Measurements from ENCODE around the gene SORBS2.

DNA sequence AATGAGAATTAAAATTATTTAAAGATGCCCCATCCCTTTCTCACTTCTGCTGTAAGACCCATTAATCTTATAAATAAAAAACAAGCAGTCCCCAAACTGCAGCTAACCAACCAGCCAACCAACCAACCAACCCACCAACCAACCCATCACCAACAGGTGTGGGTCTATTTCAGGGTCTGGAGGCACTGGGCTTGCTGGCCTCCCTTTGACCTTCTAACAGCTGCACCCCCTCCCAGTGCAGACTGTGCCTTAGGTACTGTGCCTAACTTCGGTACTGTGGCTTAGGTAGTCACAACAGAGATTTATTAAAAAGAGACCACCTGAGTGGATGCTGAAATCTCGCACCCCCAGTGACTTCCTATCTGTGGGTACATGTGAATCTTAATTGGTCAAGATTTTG lies 128.1 kb downstream of the SORBS2 start:
- TF ChIP-seq, protein P1, sequence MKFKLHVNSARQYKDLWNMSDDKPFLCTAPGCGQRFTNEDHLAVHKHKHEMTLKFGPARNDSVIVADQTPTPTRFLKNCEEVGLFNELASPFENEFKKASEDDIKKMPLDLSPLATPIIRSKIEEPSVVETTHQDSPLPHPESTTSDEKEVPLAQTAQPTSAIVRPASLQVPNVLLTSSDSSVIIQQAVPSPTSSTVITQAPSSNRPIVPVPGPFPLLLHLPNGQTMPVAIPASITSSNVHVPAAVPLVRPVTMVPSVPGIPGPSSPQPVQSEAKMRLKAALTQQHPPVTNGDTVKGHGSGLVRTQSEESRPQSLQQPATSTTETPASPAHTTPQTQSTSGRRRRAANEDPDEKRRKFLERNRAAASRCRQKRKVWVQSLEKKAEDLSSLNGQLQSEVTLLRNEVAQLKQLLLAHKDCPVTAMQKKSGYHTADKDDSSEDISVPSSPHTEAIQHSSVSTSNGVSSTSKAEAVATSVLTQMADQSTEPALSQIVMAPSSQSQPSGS (CRISPR knock-in tag; IDR thresholded peaks at IDR 0.05; ENCODE audit: borderline replicate concordance, low read depth), result no peak
- TF ChIP-seq, protein P2, sequence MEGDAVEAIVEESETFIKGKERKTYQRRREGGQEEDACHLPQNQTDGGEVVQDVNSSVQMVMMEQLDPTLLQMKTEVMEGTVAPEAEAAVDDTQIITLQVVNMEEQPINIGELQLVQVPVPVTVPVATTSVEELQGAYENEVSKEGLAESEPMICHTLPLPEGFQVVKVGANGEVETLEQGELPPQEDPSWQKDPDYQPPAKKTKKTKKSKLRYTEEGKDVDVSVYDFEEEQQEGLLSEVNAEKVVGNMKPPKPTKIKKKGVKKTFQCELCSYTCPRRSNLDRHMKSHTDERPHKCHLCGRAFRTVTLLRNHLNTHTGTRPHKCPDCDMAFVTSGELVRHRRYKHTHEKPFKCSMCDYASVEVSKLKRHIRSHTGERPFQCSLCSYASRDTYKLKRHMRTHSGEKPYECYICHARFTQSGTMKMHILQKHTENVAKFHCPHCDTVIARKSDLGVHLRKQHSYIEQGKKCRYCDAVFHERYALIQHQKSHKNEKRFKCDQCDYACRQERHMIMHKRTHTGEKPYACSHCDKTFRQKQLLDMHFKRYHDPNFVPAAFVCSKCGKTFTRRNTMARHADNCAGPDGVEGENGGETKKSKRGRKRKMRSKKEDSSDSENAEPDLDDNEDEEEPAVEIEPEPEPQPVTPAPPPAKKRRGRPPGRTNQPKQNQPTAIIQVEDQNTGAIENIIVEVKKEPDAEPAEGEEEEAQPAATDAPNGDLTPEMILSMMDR (IDR thresholded peaks at IDR 0.05), result no peak
- TF ChIP-seq KAT7 (CRISPR knock-in tag; IDR thresholded peaks at IDR 0.05; ENCODE audit: borderline replicate concordance) (no peak), SP1 (CRISPR knock-in tag; conservative IDR thresholded peaks at IDR 0.05) (no peak), ZNF138 (CRISPR knock-in tag; conservative IDR thresholded peaks at IDR 0.05) (no peak), SMAD4 (CRISPR knock-in tag; IDR thresholded peaks at IDR 0.05) (no peak), GABPB1 (CRISPR knock-in tag; IDR thresholded peaks at IDR 0.05) (no peak), ATF1 (CRISPR knock-in tag; IDR thresholded peaks at IDR 0.05) (no peak), CREB1 (CRISPR knock-in tag; IDR thresholded peaks at IDR 0.05) (no peak), RELA (CRISPR knock-in tag; IDR thresholded peaks at IDR 0.05; ENCODE audit: borderline replicate concordance) (no peak), JUN (CRISPR knock-in tag; IDR thresholded peaks at IDR 0.05) (no peak)
- TF ChIP-seq, protein P3, sequence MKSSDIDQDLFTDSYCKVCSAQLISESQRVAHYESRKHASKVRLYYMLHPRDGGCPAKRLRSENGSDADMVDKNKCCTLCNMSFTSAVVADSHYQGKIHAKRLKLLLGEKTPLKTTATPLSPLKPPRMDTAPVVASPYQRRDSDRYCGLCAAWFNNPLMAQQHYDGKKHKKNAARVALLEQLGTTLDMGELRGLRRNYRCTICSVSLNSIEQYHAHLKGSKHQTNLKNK (CRISPR knock-in tag; IDR thresholded peaks at IDR 0.05), result no peak
- TF ChIP-seq, protein P4, sequence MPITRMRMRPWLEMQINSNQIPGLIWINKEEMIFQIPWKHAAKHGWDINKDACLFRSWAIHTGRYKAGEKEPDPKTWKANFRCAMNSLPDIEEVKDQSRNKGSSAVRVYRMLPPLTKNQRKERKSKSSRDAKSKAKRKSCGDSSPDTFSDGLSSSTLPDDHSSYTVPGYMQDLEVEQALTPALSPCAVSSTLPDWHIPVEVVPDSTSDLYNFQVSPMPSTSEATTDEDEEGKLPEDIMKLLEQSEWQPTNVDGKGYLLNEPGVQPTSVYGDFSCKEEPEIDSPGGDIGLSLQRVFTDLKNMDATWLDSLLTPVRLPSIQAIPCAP (CRISPR knock-in tag; IDR thresholded peaks at IDR 0.05), result no peak

Measured in WTC11 (cell line).